Fibroblast of the aortic adventitia (primary cell): ENCODE results near the gene VCAM1. TPM values are rescaled to one million over a fixed set of nuclear protein-coding genes. Genes with fewer than 3 reads are reported as not detected.

Experiments used
- DNase-seq: peaks from one replicate; pipeline ENCODE4 v3.0.0-alpha.2; 2010; ENCODE audit warnings: low read depth
- H3K4me3 ChIP-seq: 2 replicates; pipeline ENCODE4 v1.5.1; 2011; ENCODE audit warnings: low read depth, mild to moderate bottlenecking, control low read depth, low read length, moderate library complexity
- total RNA-seq: library from RNA; depleted of rRNA; stranded (reverse); fragments of >200 nt; gene quantifications from 2 replicates; pipeline ENCODE4 v1.2.3, GENCODE V29; 2012; ENCODE audit warnings: low replicate concordance
- TF ChIP-seq, protein P1 (sequence below): IDR thresholded peaks from 2 replicates; pipeline ENCODE4 v1.5.1; 2011; ENCODE audit warnings: mild to moderate bottlenecking, low read length, control low read depth, inconsistent platforms; ENCODE audit not compliant: insufficient read depth

Gene VCAM1
- total RNA-seq, 1 donor: 0.63 TPM

DNA sequence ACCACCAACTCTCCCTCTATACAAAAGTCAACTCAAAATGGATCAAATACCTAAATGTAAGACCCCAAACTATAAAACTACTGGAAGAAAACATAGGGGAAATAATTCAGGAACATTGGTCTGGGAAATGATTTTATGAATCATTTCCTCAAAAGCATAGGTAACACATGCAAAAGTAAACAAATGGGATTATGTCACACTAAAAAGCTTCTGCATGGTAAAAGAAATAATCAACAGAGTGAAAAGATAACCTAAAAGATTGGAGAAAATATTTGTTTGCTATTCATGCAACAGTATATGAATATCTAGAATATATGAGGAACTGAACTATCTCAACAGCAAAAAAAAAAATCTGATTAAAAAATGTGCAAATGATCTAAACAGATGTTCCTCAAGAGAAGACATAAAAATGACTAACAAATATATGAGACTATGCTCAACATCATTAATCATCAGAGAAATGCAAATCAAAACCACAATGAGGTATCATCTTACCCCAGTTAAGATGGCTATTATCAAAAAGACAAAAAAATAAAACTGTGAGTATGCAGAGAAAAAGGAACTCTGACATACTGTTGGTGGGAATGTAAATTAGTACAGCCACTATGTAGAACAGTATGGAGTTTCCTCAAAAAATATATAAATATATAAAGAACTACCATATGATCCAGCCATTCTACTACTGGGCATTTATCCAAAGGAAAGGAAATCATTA, 47.8 kb downstream of the VCAM1 start:
- TF ChIP-seq, protein P1, sequence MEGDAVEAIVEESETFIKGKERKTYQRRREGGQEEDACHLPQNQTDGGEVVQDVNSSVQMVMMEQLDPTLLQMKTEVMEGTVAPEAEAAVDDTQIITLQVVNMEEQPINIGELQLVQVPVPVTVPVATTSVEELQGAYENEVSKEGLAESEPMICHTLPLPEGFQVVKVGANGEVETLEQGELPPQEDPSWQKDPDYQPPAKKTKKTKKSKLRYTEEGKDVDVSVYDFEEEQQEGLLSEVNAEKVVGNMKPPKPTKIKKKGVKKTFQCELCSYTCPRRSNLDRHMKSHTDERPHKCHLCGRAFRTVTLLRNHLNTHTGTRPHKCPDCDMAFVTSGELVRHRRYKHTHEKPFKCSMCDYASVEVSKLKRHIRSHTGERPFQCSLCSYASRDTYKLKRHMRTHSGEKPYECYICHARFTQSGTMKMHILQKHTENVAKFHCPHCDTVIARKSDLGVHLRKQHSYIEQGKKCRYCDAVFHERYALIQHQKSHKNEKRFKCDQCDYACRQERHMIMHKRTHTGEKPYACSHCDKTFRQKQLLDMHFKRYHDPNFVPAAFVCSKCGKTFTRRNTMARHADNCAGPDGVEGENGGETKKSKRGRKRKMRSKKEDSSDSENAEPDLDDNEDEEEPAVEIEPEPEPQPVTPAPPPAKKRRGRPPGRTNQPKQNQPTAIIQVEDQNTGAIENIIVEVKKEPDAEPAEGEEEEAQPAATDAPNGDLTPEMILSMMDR: no peak
- DNase-seq: no peak
- H3K4me3 ChIP-seq: no peak overlapping the region

DNA sequence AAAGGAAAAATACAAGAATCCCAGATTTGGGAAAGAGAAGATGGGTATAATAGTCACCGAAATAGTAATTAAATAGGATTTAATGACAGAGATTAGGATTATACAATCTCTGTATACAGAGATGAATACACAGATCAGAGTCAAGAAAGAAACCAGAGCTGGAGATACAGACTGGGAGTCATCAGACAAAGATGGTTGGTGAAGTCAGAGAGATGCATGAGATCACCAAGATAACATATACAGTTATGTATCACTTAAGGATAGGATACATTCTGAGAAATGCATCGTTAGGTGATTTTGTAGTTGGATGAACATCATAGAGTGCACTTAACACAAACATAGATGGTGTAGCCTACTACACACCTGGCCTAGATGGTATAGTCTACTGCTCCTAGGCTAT, 49.8 kb downstream of the VCAM1 start:
- H3K4me3 ChIP-seq: no peak overlapping the region
- no peak for DNase-seq
- TF ChIP-seq, protein P1: no peak

DNA sequence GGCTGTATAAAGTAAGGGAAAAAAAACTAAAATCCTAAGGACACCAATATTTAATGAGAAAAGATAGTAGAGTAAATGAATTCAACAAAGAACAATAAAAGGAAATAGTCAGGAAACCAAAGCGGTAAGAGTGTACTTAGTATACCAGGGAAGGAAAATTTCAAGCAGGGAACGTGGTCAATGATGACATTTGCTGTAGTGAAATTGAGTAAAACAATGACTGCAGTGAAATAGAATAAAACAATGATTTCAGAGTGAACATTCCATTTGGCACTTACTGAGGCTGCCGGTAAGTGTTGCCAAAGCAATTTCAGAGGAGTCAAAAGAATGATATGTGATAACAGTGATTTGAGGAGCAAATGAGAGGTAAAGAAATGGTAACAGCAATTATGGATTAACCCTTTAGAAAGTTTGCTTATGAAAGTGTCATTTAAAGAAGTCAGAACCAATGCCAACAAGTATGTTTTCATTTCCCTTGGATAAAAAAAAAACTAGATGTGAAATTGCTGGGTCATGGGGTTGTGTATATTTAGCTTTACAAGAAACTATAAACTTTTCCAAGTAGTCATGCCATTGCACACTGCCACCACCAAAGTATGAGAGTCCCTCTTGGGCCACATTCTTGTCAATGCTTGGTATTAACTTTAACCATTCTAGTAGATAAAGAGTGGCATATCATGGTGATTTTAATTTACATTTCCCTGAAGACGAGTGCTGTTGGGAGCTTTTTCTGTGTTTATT, 50.5 kb downstream of the VCAM1 start:
- TF ChIP-seq, protein P1: no peak
- peak; percentile 41 for DNase-seq
- no peak overlapping the region for H3K4me3 ChIP-seq

DNA sequence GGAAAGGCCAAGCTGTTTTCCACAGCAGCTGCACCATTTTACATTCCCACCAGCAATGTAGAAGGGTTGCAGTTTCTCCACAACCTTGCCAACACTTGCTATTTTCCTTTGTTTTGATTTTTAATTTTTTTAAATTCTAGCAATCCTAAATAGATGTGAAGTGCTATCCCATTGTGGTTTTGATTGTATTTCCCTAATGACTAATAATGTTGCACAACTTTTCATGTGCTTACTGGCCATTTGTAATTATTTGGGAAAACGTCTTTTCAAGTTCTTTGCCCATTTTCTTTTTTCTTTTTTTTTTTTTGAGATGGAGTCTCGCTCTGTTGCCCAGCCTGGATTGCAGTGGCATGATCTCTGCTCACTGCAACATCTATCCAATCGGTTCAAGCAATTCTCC, 53.9 kb downstream of the VCAM1 start:
- peak; percentile 18 for DNase-seq
- TF ChIP-seq, protein P1: no peak
- H3K4me3 ChIP-seq: no peak overlapping the region

DNA sequence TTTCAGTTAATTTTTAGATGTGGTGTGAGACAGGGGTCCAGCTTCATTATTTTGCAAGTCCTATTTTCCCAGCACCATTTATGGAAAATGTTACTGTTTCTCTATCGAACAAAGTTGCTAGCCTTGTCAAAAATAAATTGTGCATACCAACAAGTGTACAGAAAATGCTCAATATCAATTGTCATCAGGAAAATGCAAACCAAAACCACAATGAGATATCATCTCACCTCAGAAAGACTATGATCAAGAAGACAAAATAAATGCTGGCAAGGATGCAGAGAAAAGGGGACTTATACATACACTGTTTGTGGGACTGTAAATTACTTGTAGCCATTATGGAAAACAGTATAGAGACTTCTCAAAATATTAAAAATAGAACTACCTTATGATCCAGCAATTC, 54.8 kb downstream of the VCAM1 start:
- H3K4me3 ChIP-seq: no peak overlapping the region
- TF ChIP-seq, protein P1: no peak
- DNase-seq: no peak

DNA sequence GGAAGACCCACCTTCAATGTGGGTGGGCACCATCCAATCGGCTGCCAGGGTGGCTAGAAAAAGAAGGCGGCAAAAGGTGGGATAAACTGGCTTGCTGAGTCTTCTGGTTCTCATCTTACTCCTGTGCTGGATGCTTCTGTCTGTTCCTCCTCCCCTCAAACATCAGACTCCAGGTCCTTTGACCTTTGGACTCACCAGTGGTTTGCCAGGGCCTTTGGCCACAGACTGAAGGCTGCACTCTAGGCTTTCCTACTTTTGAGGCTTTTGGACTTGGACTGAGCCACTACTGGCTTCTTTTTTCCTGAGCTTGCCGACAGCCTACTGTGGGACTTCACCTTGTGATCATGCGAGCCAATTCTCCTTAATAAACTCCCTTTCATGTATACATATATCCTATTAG, 55.9 kb downstream of the VCAM1 start:
- TF ChIP-seq, protein P1: no peak
- no peak overlapping the region for H3K4me3 ChIP-seq
- DNase-seq: no peak
